Spleen (tissue), 7 donors: ENCODE data around the gene SLC8A1.

Source experiments
- POLR2A ChIP-seq, 3 donors: fragments of 450-650 bp; IDR thresholded peaks; one replicate each; pipeline ENCODE4 v1.5.1; 2017; ENCODE audit warnings: antibody characterized with exemption in 3 of 3, mild to moderate bottlenecking in 1 of 3
- POLR2AphosphoS5 ChIP-seq, 3 donors: sonication (generic); formaldehyde crosslinking; IDR thresholded peaks; one replicate each; pipeline ENCODE4 v1.5.1; 2017; ENCODE audit warnings: antibody characterized with exemption in 3 of 3
- TF ChIP-seq, protein P1 (sequence below), 11 experiments: fragments of 200-600 bp in 7 of 11; fragments of 450-650 bp in 4 of 11; sonication (generic) in 4 of 11; IDR thresholded peaks in 8 of 11; conservative IDR thresholded peaks in 3 of 11; 1 replicate in 7 of 11; 2 replicates in 4 of 11; pipeline versions ENCODE4 v1.4.0 to v1.8.0; 2016 to 2021; ENCODE audit warnings: antibody characterized with exemption in 11 of 11, inconsistent platforms in 4 of 11, mild to moderate bottlenecking in 1 of 11
- donor health status: DM: no; HTN: no; CAD: no; lungs with moderate emphysema.
- donor health status: DM: no; HTN: no; CAD: no.
- donor health status: DM: no; HTN: no; CAD: no.

- TF ChIP-seq, protein P1, sequence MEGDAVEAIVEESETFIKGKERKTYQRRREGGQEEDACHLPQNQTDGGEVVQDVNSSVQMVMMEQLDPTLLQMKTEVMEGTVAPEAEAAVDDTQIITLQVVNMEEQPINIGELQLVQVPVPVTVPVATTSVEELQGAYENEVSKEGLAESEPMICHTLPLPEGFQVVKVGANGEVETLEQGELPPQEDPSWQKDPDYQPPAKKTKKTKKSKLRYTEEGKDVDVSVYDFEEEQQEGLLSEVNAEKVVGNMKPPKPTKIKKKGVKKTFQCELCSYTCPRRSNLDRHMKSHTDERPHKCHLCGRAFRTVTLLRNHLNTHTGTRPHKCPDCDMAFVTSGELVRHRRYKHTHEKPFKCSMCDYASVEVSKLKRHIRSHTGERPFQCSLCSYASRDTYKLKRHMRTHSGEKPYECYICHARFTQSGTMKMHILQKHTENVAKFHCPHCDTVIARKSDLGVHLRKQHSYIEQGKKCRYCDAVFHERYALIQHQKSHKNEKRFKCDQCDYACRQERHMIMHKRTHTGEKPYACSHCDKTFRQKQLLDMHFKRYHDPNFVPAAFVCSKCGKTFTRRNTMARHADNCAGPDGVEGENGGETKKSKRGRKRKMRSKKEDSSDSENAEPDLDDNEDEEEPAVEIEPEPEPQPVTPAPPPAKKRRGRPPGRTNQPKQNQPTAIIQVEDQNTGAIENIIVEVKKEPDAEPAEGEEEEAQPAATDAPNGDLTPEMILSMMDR (IDR thresholded peaks at IDR 0.05 in 8 of 11, conservative IDR thresholded peaks at IDR 0.05 in 3 of 11) = no peak
- TF ChIP-seq POLR2A (IDR thresholded peaks at IDR 0.05) = no peak
- TF ChIP-seq POLR2AphosphoS5 (IDR thresholded peaks at IDR 0.05) = no peak
These were observed 364.0 kb downstream of the SLC8A1 start for GRCh38 chr2:40087927-40088326.
